Caco-2 (cell line): ENCODE measurements around the gene CDK2AP2. TPM values are rescaled to one million over a fixed set of nuclear protein-coding genes. Genes with fewer than 3 reads are reported as not detected.

Source experiments
- BruUV-seq: library from RNA; stranded (reverse); fragments of 400-500 nt; replicated peaks from 2 replicates; lab custom pipeline; 2021; lab: Mats Ljungman, UMichigan
- CTCF ChIA-PET: fragments of 300-600 bp; sonication (Branson Sonifier 250); formaldehyde crosslinking; loops from one replicate; lab custom pipeline; 2022; ENCODE audit warnings: antibody characterized with exemption; lab: Charles Lee
- POLR2A ChIA-PET: fragments of 300-600 bp; sonication (Branson Sonifier 250); formaldehyde crosslinking; loops from one replicate; lab custom pipeline; 2022; ENCODE audit warnings: antibody characterized with exemption; lab: Charles Lee
- DNase-seq, 2 experiments: peaks; one replicate each; pipeline versions ENCODE4 v3.0.0 to v3.0.0-alpha.2; 2020 to 2022
- H3K27me3 ChIP-seq: replicated peaks from 2 replicates; pipeline ENCODE4 v1.6.0; 2011; ENCODE audit warnings: low read length; ENCODE audit not compliant: control insufficient read depth, insufficient read depth
- H3K36me3 ChIP-seq: 2 replicates; pipeline ENCODE4 v1.5.1; 2011; ENCODE audit warnings: low read length; ENCODE audit not compliant: control insufficient read depth, insufficient read depth
- H3K4me1 ChIP-seq: fragments of 250-450 bp; sonication (Bioruptor Pico); 2 replicates; pipeline ENCODE4 v1.5.1; 2020; ENCODE audit warnings: mild to moderate bottlenecking
- H3K4me3 ChIP-seq: 2 replicates; pipeline ENCODE4 v1.5.1; 2011; ENCODE audit warnings: low read depth, mild to moderate bottlenecking, control low read depth, low read length
- H3K9me3 ChIP-seq: fragments of 250-450 bp; sonication (Bioruptor Pico); 2 replicates; pipeline ENCODE4 v1.5.1; 2020; ENCODE audit warnings: mild to moderate bottlenecking, moderate library complexity
- H3K27ac Mint-ChIP-seq: one replicate; pipeline ENCODE4 v1.8.0; 2022; ENCODE audit warnings: mixed read lengths; ENCODE audit not compliant: unreplicated experiment
- H3K27me3 Mint-ChIP-seq: one replicate; pipeline ENCODE4 v1.8.0; 2022; ENCODE audit warnings: mixed read lengths; ENCODE audit not compliant: insufficient read depth, unreplicated experiment
- H3K36me3 Mint-ChIP-seq: one replicate; pipeline ENCODE4 v1.8.0; 2022; ENCODE audit warnings: mild to moderate bottlenecking, mixed read lengths; ENCODE audit not compliant: insufficient read depth, unreplicated experiment
- H3K4me1 Mint-ChIP-seq: one replicate; pipeline ENCODE4 v1.8.0; 2022; ENCODE audit warnings: low read depth, mixed read lengths; ENCODE audit not compliant: unreplicated experiment
- H3K4me3 Mint-ChIP-seq: one replicate; pipeline ENCODE4 v1.8.0; 2022; ENCODE audit warnings: mild to moderate bottlenecking, moderate library complexity, mixed read lengths; ENCODE audit not compliant: unreplicated experiment
- H3K9me3 Mint-ChIP-seq: one replicate; pipeline ENCODE4 v1.8.0; 2022; ENCODE audit warnings: mixed read lengths; ENCODE audit not compliant: unreplicated experiment
- intact Hi-C: fragments of 100-400 bp; cut with micrococcal nuclease; formaldehyde crosslinking; loops from one replicate; pipeline ENCODE4 v1.10.0; 2022; ENCODE audit not compliant: unreplicated experiment
- total RNA-seq: library from RNA; stranded (reverse); gene quantifications from 2 replicates; pipeline ENCODE4 v1.2.3, GENCODE V29; 2022
- TF ChIP-seq, protein P1 (sequence below), 2 experiments: fragments of 200-600 bp in 1 of 2; IDR thresholded peaks; 1 replicate in 1 of 2; 2 replicates in 1 of 2; pipeline versions ENCODE4 v1.5.1 to v1.8.0; 2011 to 2022; ENCODE audit warnings: antibody characterized with exemption in 1 of 2, control low read depth in 1 of 2, inconsistent platforms in 1 of 2, low read depth in 1 of 2, low read length in 1 of 2, mild to moderate bottlenecking in 1 of 2, moderate library complexity in 1 of 2; ENCODE audit not compliant: insufficient read depth in 1 of 2, severe bottlenecking in 1 of 2, unreplicated experiment in 1 of 2

The CDK2AP2 gene
- total RNA-seq, 1 experiment from 2014 or later: 99.4 TPM

- Mint-ChIP-seq H3K27ac (peak within 1 kb of the TSS; percentile 89), H3K36me3 (peaks cover 22% of the 10 kb centered on the region), H3K9me3 (no peaks in the 10 kb centered on the region), H3K27me3 (no peaks in the 10 kb centered on the region), H3K4me3 (peak within 1 kb of the TSS; percentile 94), H3K4me1 (peaks cover 20% of the 10 kb centered on the region)
- Histone ChIP-seq H3K4me1 (peaks cover 25% of the 10 kb centered on the region), H3K27me3 (no peaks in the 10 kb centered on the region), H3K9me3 (no peaks in the 10 kb centered on the region), H3K36me3 (no peaks in the 10 kb centered on the region), H3K4me3 (peak within 1 kb of the TSS; percentile 69)
- intact Hi-C loops: loop anchor here (1.0 to 2.0 kb wide), 7 partner anchors 14 to 80 kb away; partner anchors contain the start of genes AIP, CDK2AP2, CORO1B and PPP1CA
- CTCF ChIA-PET: interaction anchor here (0.5 to 3.8 kb wide), 8 partner anchors 14 to 161 kb away, joined by 3 to 38 read pairs (median 3); partner anchors contain the start of genes AIP, GSTP1, NUDT8 and PPP1CA
- TF ChIP-seq, protein P1, sequence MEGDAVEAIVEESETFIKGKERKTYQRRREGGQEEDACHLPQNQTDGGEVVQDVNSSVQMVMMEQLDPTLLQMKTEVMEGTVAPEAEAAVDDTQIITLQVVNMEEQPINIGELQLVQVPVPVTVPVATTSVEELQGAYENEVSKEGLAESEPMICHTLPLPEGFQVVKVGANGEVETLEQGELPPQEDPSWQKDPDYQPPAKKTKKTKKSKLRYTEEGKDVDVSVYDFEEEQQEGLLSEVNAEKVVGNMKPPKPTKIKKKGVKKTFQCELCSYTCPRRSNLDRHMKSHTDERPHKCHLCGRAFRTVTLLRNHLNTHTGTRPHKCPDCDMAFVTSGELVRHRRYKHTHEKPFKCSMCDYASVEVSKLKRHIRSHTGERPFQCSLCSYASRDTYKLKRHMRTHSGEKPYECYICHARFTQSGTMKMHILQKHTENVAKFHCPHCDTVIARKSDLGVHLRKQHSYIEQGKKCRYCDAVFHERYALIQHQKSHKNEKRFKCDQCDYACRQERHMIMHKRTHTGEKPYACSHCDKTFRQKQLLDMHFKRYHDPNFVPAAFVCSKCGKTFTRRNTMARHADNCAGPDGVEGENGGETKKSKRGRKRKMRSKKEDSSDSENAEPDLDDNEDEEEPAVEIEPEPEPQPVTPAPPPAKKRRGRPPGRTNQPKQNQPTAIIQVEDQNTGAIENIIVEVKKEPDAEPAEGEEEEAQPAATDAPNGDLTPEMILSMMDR (IDR thresholded peaks at IDR 0.05; ENCODE audit: insufficient read depth in 1 of 2, low read depth in 1 of 2, low read length in 1 of 2, severe bottlenecking in 1 of 2, unreplicated experiment in 1 of 2): peak; percentile 54 to 85
- peak; percentile 96 to 98 for DNase-seq
- POLR2A ChIA-PET: interaction anchor here (0.6 to 1.6 kb wide), 6 partner anchors 15 to 114 kb away, joined by 3 to 9 read pairs (median 6); partner anchors contain the start of genes CORO1B and PPP1CA
- no TSS peak for BruUV-seq
These were observed 39.0 kb downstream of the CDK2AP2 start, which contains the start of gene TMEM134 for GRCh38 chr11:67468759-67469507. TSS of gene TMEM134 (minus strand) at chr11:67469251. CDS start at chr11:67469192, 59 bp downstream.

- H3K4me3 Mint-ChIP-seq: peak overlapping the region; percentile 94
- H3K27me3 Mint-ChIP-seq: no peaks in the 10 kb centered on the region
- Histone ChIP-seq H3K36me3 (no peaks in the 10 kb centered on the region), H3K27me3 (no peaks in the 10 kb centered on the region), H3K4me3 (peak overlapping the region; percentile 69), H3K4me1 (peaks cover 29% of the 10 kb centered on the region), H3K9me3 (no peaks in the 10 kb centered on the region)
- CTCF ChIA-PET: interaction anchor here (0.5 to 3.8 kb wide), 7 partner anchors 14 to 161 kb away, joined by 3 to 38 read pairs (median 3); partner anchors contain the start of genes AIP, GSTP1, NUDT8 and PPP1CA
- peaks cover 22% of the 10 kb centered on the region for H3K36me3 Mint-ChIP-seq
- intact Hi-C loops: loop anchor here (2.0 kb wide), 1 partner anchor 48 kb away; no protein-coding TSS in a partner anchor
- no TSS peak for BruUV-seq
- TF ChIP-seq, protein P1 (IDR thresholded peaks at IDR 0.05; ENCODE audit: insufficient read depth in 1 of 2, low read depth in 1 of 2, low read length in 1 of 2, severe bottlenecking in 1 of 2, unreplicated experiment in 1 of 2): no peak
- H3K27ac Mint-ChIP-seq: peak overlapping the region; percentile 89
- peaks cover 20% of the 10 kb centered on the region for H3K4me1 Mint-ChIP-seq
- no peaks in the 10 kb centered on the region for H3K9me3 Mint-ChIP-seq
- peak in 1 of 2 experiments; percentile 61 for DNase-seq
- POLR2A ChIA-PET: interaction anchor here (0.6 to 1.6 kb wide), 6 partner anchors 16 to 113 kb away, joined by 3 to 9 read pairs (median 6); partner anchors contain the start of genes CORO1B and PPP1CA
These were observed 39.6 kb downstream of the CDK2AP2 start for GRCh38 chr11:67468456-67468758.

DNA sequence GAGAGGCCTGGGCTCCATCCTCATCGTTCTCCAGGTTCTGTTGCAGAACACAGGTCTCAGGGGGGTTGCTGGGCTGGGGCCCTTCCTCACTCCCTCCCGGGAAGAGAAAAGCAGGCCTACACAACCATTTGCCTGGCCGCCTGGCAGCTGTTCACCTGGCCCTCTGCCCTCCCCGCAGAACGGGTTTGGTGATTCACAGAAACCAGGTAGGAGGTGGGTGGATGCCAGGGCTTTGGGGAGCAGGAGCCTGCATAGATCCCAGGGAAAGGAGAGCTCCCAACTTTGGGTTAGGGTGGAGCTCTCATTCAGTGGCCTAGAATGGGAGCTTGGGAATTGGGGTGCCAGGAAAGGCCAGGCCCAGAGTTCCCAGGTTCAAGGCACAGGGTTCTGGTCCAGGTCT, 39.9 kb downstream of the CDK2AP2 start:
- peaks cover 29% of the 10 kb centered on the region for H3K4me1 ChIP-seq
- peaks cover 20% of the 10 kb centered on the region for H3K4me1 Mint-ChIP-seq
- H3K4me3 Mint-ChIP-seq: peak overlapping the region; percentile 94
- peak overlapping the region; percentile 89 for H3K27ac Mint-ChIP-seq
- CTCF ChIA-PET: interaction anchor here (0.9 to 3.8 kb wide), 6 partner anchors 15 to 162 kb away, joined by 3 to 38 read pairs (median 3); partner anchors contain the start of genes AIP, GSTP1, NUDT8 and PPP1CA
- peak overlapping the region; percentile 69 for H3K4me3 ChIP-seq
- H3K27me3 Mint-ChIP-seq: no peaks in the 10 kb centered on the region
- no peaks in the 10 kb centered on the region for H3K27me3 ChIP-seq
- POLR2A ChIA-PET: interaction anchor here (0.6 to 1.6 kb wide), 7 partner anchors 16 to 113 kb away, joined by 3 to 9 read pairs (median 3); partner anchors contain the start of genes CORO1B and PPP1CA
- peaks cover 23% of the 10 kb centered on the region for H3K36me3 Mint-ChIP-seq
- no peaks in the 10 kb centered on the region for H3K9me3 ChIP-seq
- H3K36me3 ChIP-seq: no peaks in the 10 kb centered on the region
- TSS peak; percentile 22 for BruUV-seq
- intact Hi-C loops: loop anchor here (2.0 kb wide), 1 partner anchor 47 kb away; no protein-coding TSS in a partner anchor
- no peaks in the 10 kb centered on the region for H3K9me3 Mint-ChIP-seq
- peak in 1 of 2 experiments; percentile 49 for DNase-seq
- TF ChIP-seq, protein P1 (IDR thresholded peaks at IDR 0.05; ENCODE audit: insufficient read depth in 1 of 2, low read depth in 1 of 2, low read length in 1 of 2, severe bottlenecking in 1 of 2, unreplicated experiment in 1 of 2): no peak
